Measurements from ENCODE around the gene GPR15. TPM values are rescaled to one million over a fixed set of nuclear protein-coding genes. Genes with fewer than 3 reads are reported as not detected.

The GPR15 gene
- total RNA-seq, 2 donors from 2014 or later: not detected

- Histone ChIP-seq H3K4me1 (replicated peaks) (no peaks in the 10 kb centered on the region), H3K27me3 (replicated peaks; ENCODE audit: insufficient read depth) (no peaks in the 10 kb centered on the region), H3K27ac (no peak overlapping the region), H3K4me3 (no peak overlapping the region), H3K36me3 (no peaks in the 10 kb centered on the region), H3K9me3 (no peaks in the 10 kb centered on the region)
- intact Hi-C loops (cut with DNase I): no loop called here
- TF ChIP-seq POLR2AphosphoS5 (IDR thresholded peaks at IDR 0.05) (no peak), CTCF (IDR thresholded peaks at IDR 0.05) (no peak), POLR2A (IDR thresholded peaks at IDR 0.05) (no peak)
- no peak for DNase-seq (ENCODE audit: low spot score)
- 91% methylated on average over 1 of the region's 1 CpG for WGBS
These were observed 3.0 kb downstream of the GPR15 start for GRCh38 chr3:98534734-98535133.

- H3K27me3 ChIP-seq (replicated peaks; ENCODE audit: insufficient read depth): no peaks in the 10 kb centered on the region
- no peak overlapping the region for H3K27ac ChIP-seq
- H3K4me3 ChIP-seq: no peak overlapping the region
- WGBS: 75% methylated on average over 6 of the region's 6 CpGs
- no peak for TF ChIP-seq POLR2AphosphoS5 (IDR thresholded peaks at IDR 0.05)
- TF ChIP-seq CTCF (IDR thresholded peaks at IDR 0.05): no peak
- no peak for TF ChIP-seq POLR2A (IDR thresholded peaks at IDR 0.05)
- DNase-seq (ENCODE audit: low spot score): no peak
- no peaks in the 10 kb centered on the region for H3K4me1 ChIP-seq (replicated peaks)
- intact Hi-C loops (cut with DNase I): no loop called here
- H3K36me3 ChIP-seq: no peaks in the 10 kb centered on the region
- no peaks in the 10 kb centered on the region for H3K9me3 ChIP-seq
These were observed 4.8 kb downstream of the GPR15 start for GRCh38 chr3:98536456-98537017.

- TF ChIP-seq CTCF (IDR thresholded peaks at IDR 0.05): no peak
- Histone ChIP-seq H3K4me1 (replicated peaks) (no peaks in the 10 kb centered on the region), H3K36me3 (no peaks in the 10 kb centered on the region), H3K4me3 (no peak overlapping the region), H3K27me3 (replicated peaks; ENCODE audit: insufficient read depth) (peaks cover 2% of the 10 kb centered on the region), H3K27ac (no peak overlapping the region), H3K9me3 (no peaks in the 10 kb centered on the region)
- DNase-seq (ENCODE audit: low spot score): no peak
- 77% methylated on average over 3 of the region's 3 CpGs for WGBS
- intact Hi-C loops (cut with DNase I): no loop called here
These were observed 8.6 kb downstream of the GPR15 start for GRCh38 chr3:98540346-98540745.

- WGBS: 93% methylated on average over 1 of the region's 1 CpG
- no peak for DNase-seq (ENCODE audit: low spot score)
- Histone ChIP-seq H3K36me3 (no peaks in the 10 kb centered on the region), H3K27me3 (replicated peaks; ENCODE audit: insufficient read depth) (peaks cover 2% of the 10 kb centered on the region), H3K27ac (no peak overlapping the region), H3K9me3 (no peaks in the 10 kb centered on the region), H3K4me1 (replicated peaks) (no peaks in the 10 kb centered on the region), H3K4me3 (no peak overlapping the region)
- intact Hi-C loops (cut with DNase I): no loop called here
- TF ChIP-seq CTCF (IDR thresholded peaks at IDR 0.05) (no peak), POLR2AphosphoS5 (IDR thresholded peaks at IDR 0.05) (no peak), POLR2A (IDR thresholded peaks at IDR 0.05) (no peak)
These were observed 9.9 kb downstream of the GPR15 start for GRCh38 chr3:98541695-98542094.

- 93% methylated on average over 1 of the region's 1 CpG for WGBS
- H3K27me3 ChIP-seq (replicated peaks; ENCODE audit: insufficient read depth): peaks cover 2% of the 10 kb centered on the region
- no peak overlapping the region for H3K27ac ChIP-seq
- DNase-seq (ENCODE audit: low spot score): no peak
- intact Hi-C loops (cut with DNase I): no loop called here
- no peak for TF ChIP-seq CTCF (IDR thresholded peaks at IDR 0.05)
- no peak for TF ChIP-seq POLR2AphosphoS5 (IDR thresholded peaks at IDR 0.05)
- no peak for TF ChIP-seq POLR2A (IDR thresholded peaks at IDR 0.05)
- H3K9me3 ChIP-seq: no peaks in the 10 kb centered on the region
- H3K4me3 ChIP-seq: no peak overlapping the region
- no peaks in the 10 kb centered on the region for H3K4me1 ChIP-seq (replicated peaks)
- no peaks in the 10 kb centered on the region for H3K36me3 ChIP-seq
These were observed 10.8 kb downstream of the GPR15 start for GRCh38 chr3:98542623-98543022.

All from prostate gland (tissue), 2 donors.